Esophagus (tissue), 2 donors: ENCODE measurements around the gene PRKN. TPM values are rescaled to one million over a fixed set of nuclear protein-coding genes. Genes with fewer than 3 reads are reported as not detected.

Source experiments
- H3K27ac ChIP-seq, 2 donors: one replicate each; pipeline ENCODE4 v1.5.1; 2013; ENCODE audit warnings: low read depth in 2 of 2, mild to moderate bottlenecking in 2 of 2, inconsistent platforms in 1 of 2, low read length in 1 of 2, moderate library complexity in 1 of 2
- H3K27me3 ChIP-seq, 2 donors: one replicate each; pipeline ENCODE4 v1.6.1; 2013; ENCODE audit warnings: low read length in 2 of 2, control low read depth in 1 of 2, mild to moderate bottlenecking in 1 of 2; ENCODE audit not compliant: insufficient read depth in 2 of 2, control insufficient read depth in 1 of 2
- H3K36me3 ChIP-seq, 2 donors: one replicate each; pipeline ENCODE4 v1.6.1; 2013; ENCODE audit warnings: low read length in 1 of 2; ENCODE audit not compliant: control insufficient read depth in 2 of 2, insufficient read depth in 2 of 2
- H3K4me1 ChIP-seq, 2 donors: one replicate each; pipeline ENCODE4 v1.6.1; 2013; ENCODE audit warnings: low read length in 1 of 2; ENCODE audit not compliant: control insufficient read depth in 2 of 2, insufficient read depth in 2 of 2
- H3K4me3 ChIP-seq, 2 donors: one replicate each; pipeline ENCODE4 v1.5.1; 2013; ENCODE audit warnings: low read length in 2 of 2, mild to moderate bottlenecking in 2 of 2, low read depth in 1 of 2, moderate library complexity in 1 of 2
- H3K9me3 ChIP-seq, 2 donors: one replicate each; pipeline ENCODE4 v1.6.1; 2013; ENCODE audit warnings: mild to moderate bottlenecking in 2 of 2, low read depth in 1 of 2, low read length in 1 of 2, moderate library complexity in 1 of 2; ENCODE audit not compliant: control insufficient read depth in 2 of 2, insufficient read depth in 1 of 2
- WGBS, 2 donors: extraction: QIAGEN DNeasy Blood & Tissue Kit; methylation state at CpG; one replicate each; pipeline ENCODE4 v1.1.7; 2013; 5-methylcytosine and 5-hydroxymethylcytosine counted together
- polyA plus RNA-seq, 2 donors: library from polyadenylated mRNA; stranded (reverse); fragments of 200-250 nt; gene quantifications; one replicate each; pipeline ENCODE4 v1.2.3, GENCODE V29; 2013
- donor health status: healthy with polysubstance abuse.
- donor health status: Bipolar disorder and iron deficiency.

PRKN gene
- polyA plus RNA-seq, 2 donors, result 0.28 to 0.45 TPM

GRCh38 chr6:161452241-161452640 lies 1275.3 kb downstream of the PRKN start:
- H3K27ac ChIP-seq, result no peak overlapping the region
- no peaks in the 10 kb centered on the region for H3K27me3 ChIP-seq
- no peaks in the 10 kb centered on the region for H3K9me3 ChIP-seq
- 90 to 95% methylated on average over 3 of the region's 3 CpGs for WGBS, 2 donors
- no peak overlapping the region for H3K4me3 ChIP-seq
- no peaks in the 10 kb centered on the region for H3K36me3 ChIP-seq
- no peaks in the 10 kb centered on the region for H3K4me1 ChIP-seq

DNA sequence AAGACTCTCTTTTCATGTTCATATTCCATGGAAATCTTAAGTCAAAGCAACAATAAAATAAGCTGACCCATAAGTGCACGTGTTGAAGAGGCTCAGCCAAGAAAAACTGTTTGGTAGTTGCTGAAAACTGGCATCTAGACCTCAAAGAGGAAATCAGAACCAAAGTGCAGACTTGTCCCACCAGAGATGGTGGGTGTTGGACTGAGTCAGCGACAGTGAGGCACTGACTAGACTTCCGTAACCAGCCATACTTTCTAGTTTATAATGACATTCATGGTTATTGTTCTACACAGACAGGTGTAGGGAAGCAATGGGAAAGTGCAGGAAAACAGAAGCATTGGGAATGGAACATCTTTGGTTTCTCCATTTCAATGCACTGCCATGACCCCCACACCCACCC lies 1278.0 kb downstream of the PRKN start:
- Histone ChIP-seq H3K4me1 (peaks cover 0 to 4% of the 10 kb centered on the region in 2 donors), H3K4me3 (no peak overlapping the region), H3K36me3 (no peaks in the 10 kb centered on the region), H3K27ac (no peak overlapping the region), H3K9me3 (no peaks in the 10 kb centered on the region), H3K27me3 (no peaks in the 10 kb centered on the region)
- 85 to 88% methylated on average over 3 of the region's 3 CpGs for WGBS, 2 donors

DNA sequence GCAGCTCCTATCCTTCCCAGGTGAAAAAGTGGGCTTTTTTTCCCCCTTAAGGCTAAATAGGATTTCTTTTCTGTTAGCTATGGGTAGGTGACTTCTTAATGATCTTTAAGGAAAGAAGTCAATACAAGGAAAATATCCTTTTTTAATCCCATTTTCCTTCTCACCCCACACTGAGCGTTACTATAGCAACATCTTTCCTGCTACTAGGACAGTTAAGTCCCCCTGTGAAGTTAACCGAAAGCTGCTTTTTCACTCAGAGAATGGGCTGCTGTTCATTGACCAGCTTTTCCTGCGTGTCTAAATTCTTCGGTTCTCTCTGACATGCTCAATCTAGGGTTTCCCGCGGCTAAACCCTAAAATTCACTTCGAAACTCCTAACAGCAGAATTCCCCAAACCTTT lies 1280.6 kb downstream of the PRKN start:
- peaks cover 0 to 4% of the 10 kb centered on the region in 2 donors for H3K4me1 ChIP-seq
- no peak overlapping the region for H3K27ac ChIP-seq
- no peaks in the 10 kb centered on the region for H3K9me3 ChIP-seq
- no peaks in the 10 kb centered on the region for H3K36me3 ChIP-seq
- no peaks in the 10 kb centered on the region for H3K27me3 ChIP-seq
- 96% methylated on average over 7 of the region's 7 CpGs for WGBS, 2 donors
- H3K4me3 ChIP-seq, result no peak overlapping the region

DNA sequence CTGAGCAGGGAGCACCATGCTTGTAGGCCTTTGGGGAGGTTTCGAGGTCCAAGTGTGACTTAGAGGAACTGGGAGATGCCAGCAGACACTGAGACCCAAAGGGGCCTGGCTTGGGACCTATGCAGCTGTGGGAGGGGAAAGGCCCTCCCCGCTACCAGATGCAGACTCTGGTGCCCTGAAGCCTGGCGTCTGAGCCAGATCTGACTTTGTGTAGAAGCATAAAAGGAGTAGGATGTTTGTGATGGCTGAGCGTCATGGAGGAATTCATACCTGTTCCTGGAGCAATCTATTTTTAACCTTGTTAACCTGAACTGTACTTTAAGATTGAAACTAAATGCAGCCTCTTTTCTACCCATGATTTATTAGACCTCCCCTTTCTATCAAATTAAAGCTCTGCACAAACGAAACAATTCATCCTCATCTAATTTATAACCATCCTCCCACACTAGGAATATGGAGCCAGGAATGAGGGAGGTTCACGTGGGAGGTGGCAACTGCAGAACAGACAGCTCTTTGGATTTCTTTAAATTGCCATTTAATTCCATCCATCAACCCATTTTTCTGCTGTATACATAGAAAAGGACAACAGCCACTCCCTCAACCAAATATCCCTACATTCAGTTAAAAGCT lies 1281.2 kb downstream of the PRKN start:
- no peak overlapping the region for H3K4me3 ChIP-seq
- no peak overlapping the region for H3K27ac ChIP-seq
- H3K9me3 ChIP-seq, result no peaks in the 10 kb centered on the region
- H3K4me1 ChIP-seq, result peaks cover 0 to 4% of the 10 kb centered on the region in 2 donors
- 58 to 64% methylated on average over 6 of the region's 6 CpGs for WGBS, 2 donors
- H3K36me3 ChIP-seq, result no peaks in the 10 kb centered on the region
- no peaks in the 10 kb centered on the region for H3K27me3 ChIP-seq

DNA sequence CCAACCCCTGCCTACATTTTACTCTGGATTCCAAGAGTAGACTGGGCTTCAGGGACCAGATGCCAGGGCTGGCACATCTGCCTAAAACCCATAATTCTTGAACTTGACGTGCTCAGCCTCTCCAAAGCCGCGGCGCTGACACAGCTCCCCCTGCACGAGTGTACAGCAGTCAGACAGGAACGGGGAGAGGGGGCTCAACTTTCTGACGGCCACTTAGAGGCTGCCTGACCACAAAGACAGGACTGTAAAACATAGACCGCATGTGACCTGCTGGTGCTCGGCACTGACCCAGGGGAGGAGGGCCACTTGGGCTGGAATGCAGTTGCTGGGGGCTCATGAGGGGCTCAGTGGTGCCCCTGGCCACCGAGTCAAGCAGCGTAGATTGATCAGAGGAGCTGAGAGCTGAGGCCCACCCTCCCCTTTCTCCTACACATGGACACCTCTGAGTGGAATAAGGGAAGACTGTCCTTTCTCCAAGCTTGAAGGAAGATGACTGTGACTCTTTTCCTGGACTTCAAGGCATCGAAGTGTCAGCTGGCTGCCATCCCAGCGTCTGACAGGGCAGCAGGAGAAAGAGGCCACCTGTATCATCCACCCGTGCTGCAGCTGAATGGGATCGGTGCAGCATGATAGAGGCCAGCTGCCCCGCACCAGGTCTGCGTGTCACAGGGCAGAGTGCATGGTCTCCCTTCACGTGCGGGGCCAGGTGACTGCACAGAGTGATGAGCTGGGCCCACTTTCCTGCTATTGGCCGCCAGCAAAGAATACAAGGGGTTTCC lies 1282.4 kb downstream of the PRKN start:
- Histone ChIP-seq H3K36me3 (no peaks in the 10 kb centered on the region), H3K27me3 (no peaks in the 10 kb centered on the region), H3K4me1 (peaks cover 0 to 4% of the 10 kb centered on the region in 2 donors), H3K4me3 (no peak overlapping the region), H3K27ac (no peak overlapping the region), H3K9me3 (no peaks in the 10 kb centered on the region)
- 66 to 67% methylated on average over 20 of the region's 20 CpGs for WGBS, 2 donors

GRCh38 chr6:161444464-161444863 lies 1283.1 kb downstream of the PRKN start:
- Histone ChIP-seq H3K9me3 (no peaks in the 10 kb centered on the region), H3K4me1 (peaks cover 0 to 4% of the 10 kb centered on the region in 2 donors), H3K36me3 (no peaks in the 10 kb centered on the region), H3K4me3 (no peak overlapping the region), H3K27me3 (no peaks in the 10 kb centered on the region), H3K27ac (no peak overlapping the region)
- 50 to 55% methylated on average over 15 of the region's 15 CpGs for WGBS, 2 donors

GRCh38 chr6:161443848-161444247 lies 1283.7 kb downstream of the PRKN start:
- H3K27me3 ChIP-seq, result no peaks in the 10 kb centered on the region
- no peak overlapping the region for H3K4me3 ChIP-seq
- no peaks in the 10 kb centered on the region for H3K9me3 ChIP-seq
- no peaks in the 10 kb centered on the region for H3K36me3 ChIP-seq
- WGBS, 2 donors, result 40 to 48% methylated on average over 8 of the region's 8 CpGs
- peaks cover 0 to 4% of the 10 kb centered on the region in 2 donors for H3K4me1 ChIP-seq
- H3K27ac ChIP-seq, result no peak overlapping the region

- Histone ChIP-seq H3K36me3 (no peaks in the 10 kb centered on the region), H3K4me1 (peaks cover 0 to 4% of the 10 kb centered on the region in 2 donors)
- whole genome bisulfite sequencing, 2 donors, result 82 to 88% methylated on average over 15 of the region's 15 CpGs
Observed at GRCh38 chr6:161442420-161442819, 1285.1 kb downstream of the PRKN start.

DNA sequence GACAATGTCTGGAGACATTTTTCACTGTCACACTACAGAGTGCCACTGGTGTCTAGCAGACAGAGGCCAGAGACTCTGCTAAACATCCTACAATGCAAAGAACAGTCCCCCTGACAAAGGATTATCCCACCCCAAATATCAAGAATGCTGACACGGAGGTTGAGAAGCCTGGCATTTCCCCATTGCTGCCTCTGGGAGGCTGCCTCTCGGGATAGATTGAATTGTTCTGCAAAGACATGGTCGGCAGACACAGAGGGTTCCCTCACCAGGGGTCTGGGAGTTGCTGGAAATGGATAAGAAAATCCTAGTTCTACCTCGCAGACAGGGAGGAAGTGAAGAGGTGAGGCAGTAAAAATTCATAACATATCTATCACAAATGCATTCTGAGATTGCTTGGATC lies 1287.3 kb downstream of the PRKN start:
- no peaks in the 10 kb centered on the region for H3K27me3 ChIP-seq
- H3K9me3 ChIP-seq, result no peaks in the 10 kb centered on the region
- WGBS, 2 donors, result 93% methylated on average over 4 of the region's 4 CpGs

More at GRCh38 chr6:161442420-161442819, 1285.1 kb downstream of the PRKN start:
- H3K27me3 ChIP-seq, result no peaks in the 10 kb centered on the region
- no peaks in the 10 kb centered on the region for H3K9me3 ChIP-seq
- no peak overlapping the region for H3K27ac ChIP-seq
- H3K4me3 ChIP-seq, result no peak overlapping the region

DNA sequence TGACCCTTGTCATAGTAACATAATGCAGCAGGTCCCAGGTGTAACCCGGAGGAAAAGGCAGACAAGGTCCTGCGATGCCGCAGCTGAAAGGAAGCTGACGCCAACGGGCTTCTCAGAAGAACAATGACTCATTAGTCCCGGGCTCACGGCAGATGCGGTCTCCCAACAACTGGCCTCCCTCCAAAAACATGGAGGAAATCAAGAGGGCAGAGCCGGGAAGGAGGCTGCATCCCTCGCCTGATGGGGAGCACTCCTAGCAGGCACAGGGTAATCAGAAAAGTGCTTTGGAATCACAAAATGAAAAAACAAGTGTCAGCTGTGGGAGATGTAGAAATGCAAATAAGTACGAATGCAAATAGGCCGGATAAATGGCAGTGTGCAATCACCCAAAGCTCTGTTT lies 1288.5 kb downstream of the PRKN start:
- H3K4me1 ChIP-seq, result no peaks in the 10 kb centered on the region

More for the DNA sequence above, 1287.3 kb downstream of the PRKN start:
- Histone ChIP-seq H3K36me3 (no peaks in the 10 kb centered on the region), H3K27ac (no peak overlapping the region), H3K4me3 (no peak overlapping the region), H3K4me1 (peaks cover 0 to 4% of the 10 kb centered on the region in 2 donors)

More for the DNA sequence above, 1288.5 kb downstream of the PRKN start:
- 45 to 58% methylated on average over 12 of the region's 12 CpGs for WGBS, 2 donors
- no peaks in the 10 kb centered on the region for H3K36me3 ChIP-seq
- H3K9me3 ChIP-seq, result no peaks in the 10 kb centered on the region
- no peak overlapping the region for H3K27ac ChIP-seq
- no peaks in the 10 kb centered on the region for H3K27me3 ChIP-seq
- no peak overlapping the region for H3K4me3 ChIP-seq
